HCT116 (cell line): ENCODE measurements around the gene SESN1. TPM values are rescaled to one million over a fixed set of nuclear protein-coding genes. Genes with fewer than 3 reads are reported as not detected.

ENCODE experiments used
- ATAC-seq: fragments of 200-7000 bp; cut with Tn5 transposase; 2 replicates; pipeline ENCODE4 v1.9.1; 2020; ENCODE audit warnings: mild to moderate bottlenecking, moderate library complexity
- BruUV-seq: library from RNA; stranded (reverse); fragments of 400-500 nt; replicated peaks from 2 replicates; lab custom pipeline; 2021; lab: Mats Ljungman, UMichigan
- CTCF ChIA-PET: fragments of 300-600 bp; sonication (Branson Sonifier 250); formaldehyde crosslinking; loops from one replicate; lab custom pipeline; 2021; ENCODE audit warnings: antibody characterized with exemption; lab: Charles Lee
- POLR2A ChIA-PET: fragments of 300-600, 350-600 bp; sonication (Branson Sonifier 250); formaldehyde crosslinking; loops from one replicate; lab custom pipeline; 2021; ENCODE audit warnings: antibody characterized with exemption; lab: Charles Lee
- RAD21 ChIA-PET, 2 experiments: fragments of 300-600 bp; sonication (Branson Sonifier 250); formaldehyde crosslinking; loops; one replicate each; lab custom pipeline; 2023; ENCODE audit warnings: low total read pairs in 2 of 2; ENCODE audit not compliant: uncharacterized antibody in 2 of 2, unreplicated experiment in 2 of 2, low non-redundant PET in 1 of 2; lab: Charles Lee
- DNase-seq: peaks from one replicate; pipeline ENCODE4 v3.0.0-alpha.2; 2010; ENCODE audit warnings: low read depth, low spot score
- H2AFZ ChIP-seq: fragments of 200-600 bp; shearing (Covaris generic), sonication (generic); 2 replicates; pipeline ENCODE4 v1.6.1; 2017; ENCODE audit warnings: low read depth, mixed run types, mixed read lengths, antibody characterized with exemption, low read length; ENCODE audit not compliant: poor library complexity, severe bottlenecking
- H3K27ac ChIP-seq: 2 replicates; pipeline ENCODE4 v1.5.1; 2012; ENCODE audit warnings: low read depth, low read length
- H3K27me3 ChIP-seq: fragments of 200-600 bp; sonication (generic); 2 replicates; pipeline ENCODE4 v1.6.1; 2016; ENCODE audit warnings: mixed run types, low read length, mixed read lengths; ENCODE audit not compliant: insufficient read depth
- H3K36me3 ChIP-seq, 2 experiments: fragments of 200-500 bp in 1 of 2; fragments of 200-600 bp in 1 of 2; sonication (Bioruptor generic) in 1 of 2; sonication (generic) in 1 of 2; 2 replicates each; pipeline versions ENCODE4 v1.5.1 to v1.6.1; 2014 to 2016; ENCODE audit warnings: low read length in 2 of 2, inconsistent platforms in 1 of 2, mixed read lengths in 1 of 2, mixed run types in 1 of 2; ENCODE audit not compliant: insufficient read depth in 2 of 2, control insufficient read depth in 1 of 2
- H3K4me1 ChIP-seq, 2 experiments: fragments of 200-600 bp in 1 of 2; sonication (generic) in 1 of 2; 2 replicates each; pipeline versions ENCODE4 v1.5.1 to v1.6.1; 2012 to 2017; ENCODE audit warnings: low read length in 2 of 2, inconsistent platforms in 1 of 2, mild to moderate bottlenecking in 1 of 2, mixed read lengths in 1 of 2, mixed run types in 1 of 2, moderate library complexity in 1 of 2; ENCODE audit not compliant: insufficient read depth in 2 of 2, control insufficient read depth in 1 of 2
- H3K4me2 ChIP-seq: fragments of 200-600 bp; sonication (generic); 2 replicates; pipeline ENCODE4 v1.6.1; 2017; ENCODE audit warnings: mixed run types, low read length, mixed read lengths
- H3K4me3 ChIP-seq, 2 experiments: fragments of 200-600 bp in 1 of 2; sonication (generic) in 1 of 2; replicated peaks in 1 of 2; 2 replicates each; pipeline ENCODE4 v1.5.1; 2011 to 2016; ENCODE audit warnings: low read length in 2 of 2, control low read depth in 1 of 2, low read depth in 1 of 2, mild to moderate bottlenecking in 1 of 2, mixed read lengths in 1 of 2, mixed run types in 1 of 2
- H3K79me2 ChIP-seq: fragments of 200-600 bp; sonication (generic); 2 replicates; pipeline ENCODE4 v1.6.1; 2017; ENCODE audit warnings: mild to moderate bottlenecking, mixed run types, low read length, moderate library complexity, mixed read lengths; ENCODE audit not compliant: insufficient read depth
- H3K9ac ChIP-seq: fragments of 200-600 bp; sonication (generic); 2 replicates; pipeline ENCODE4 v1.6.1; 2016; ENCODE audit warnings: low read length, mixed read lengths
- H3K9me2 ChIP-seq: fragments of 200-600 bp; sonication (generic), shearing (Covaris generic); 2 replicates; pipeline ENCODE4 v1.6.1; 2017; ENCODE audit warnings: mixed run types, mild to moderate bottlenecking, moderate library complexity; ENCODE audit not compliant: insufficient read depth
- H3K9me3 ChIP-seq, 2 experiments: fragments of 200-500 bp in 1 of 2; fragments of 200-600 bp in 1 of 2; sonication (Bioruptor generic) in 1 of 2; sonication (generic) in 1 of 2; 2 replicates each; pipeline ENCODE4 v1.6.1; 2014 to 2017; ENCODE audit warnings: low read length in 2 of 2, mixed read lengths in 2 of 2, inconsistent platforms in 1 of 2, low read depth in 1 of 2, mild to moderate bottlenecking in 1 of 2, mixed run types in 1 of 2, moderate library complexity in 1 of 2; ENCODE audit not compliant: control insufficient read depth in 1 of 2, insufficient read depth in 1 of 2
- H4K20me1 ChIP-seq: fragments of 200-600 bp; sonication (generic), shearing (Covaris generic); 2 replicates; pipeline ENCODE4 v1.6.1; 2017; ENCODE audit warnings: mixed run types, mild to moderate bottlenecking, moderate library complexity; ENCODE audit not compliant: insufficient read depth
- EGR1 ChIP-seq: IDR thresholded peaks from 2 replicates; pipeline ENCODE4 v1.6.1; 2012; ENCODE audit warnings: low read depth
- ELF1 ChIP-seq: IDR thresholded peaks from 2 replicates; pipeline ENCODE4 v1.6.1; 2012; ENCODE audit warnings: low read depth, borderline replicate concordance
- FOSL1 ChIP-seq: IDR thresholded peaks from 2 replicates; pipeline ENCODE4 v1.6.1; 2012; ENCODE audit warnings: low read depth
- RAD21 ChIP-seq: IDR thresholded peaks from 2 replicates; pipeline ENCODE4 v1.6.1; 2012; ENCODE audit warnings: low read depth, mild to moderate bottlenecking
- TCF7L2 ChIP-seq: IDR thresholded peaks from 2 replicates; pipeline ENCODE4 v1.7.0; 2011; ENCODE audit warnings: borderline replicate concordance, inconsistent platforms; ENCODE audit not compliant: insufficient read depth, insufficient read length; ENCODE audit errors: extremely low read depth
- YY1 ChIP-seq: IDR thresholded peaks from 2 replicates; pipeline ENCODE4 v1.6.1; 2011; ENCODE audit warnings: low read length, low read depth, moderate library complexity, mild to moderate bottlenecking; ENCODE audit not compliant: insufficient replicate concordance; ENCODE audit errors: extremely low read depth
- intact Hi-C: fragments of 100-400 bp; cut with micrococcal nuclease; formaldehyde crosslinking; loops from 2 replicates; pipeline ENCODE4 v1.10.0; 2022
- total RNA-seq: library from RNA; stranded (reverse); gene quantifications from one replicate; pipeline ENCODE4 v1.2.1, GENCODE V29; 2021; ENCODE audit not compliant: unreplicated experiment
- TF ChIP-seq, protein P1 (sequence below): IDR thresholded peaks from 2 replicates; pipeline ENCODE4 v1.6.1; 2011; ENCODE audit warnings: mild to moderate bottlenecking, low read length, moderate library complexity; ENCODE audit not compliant: insufficient replicate concordance; ENCODE audit errors: extremely low read depth
- TF ChIP-seq, protein P2 (sequence below): IDR thresholded peaks from 2 replicates; pipeline ENCODE4 v1.6.1; 2012

SESN1 gene
- total RNA-seq, 1 experiment from 2014 or later: 9.3 TPM

DNA sequence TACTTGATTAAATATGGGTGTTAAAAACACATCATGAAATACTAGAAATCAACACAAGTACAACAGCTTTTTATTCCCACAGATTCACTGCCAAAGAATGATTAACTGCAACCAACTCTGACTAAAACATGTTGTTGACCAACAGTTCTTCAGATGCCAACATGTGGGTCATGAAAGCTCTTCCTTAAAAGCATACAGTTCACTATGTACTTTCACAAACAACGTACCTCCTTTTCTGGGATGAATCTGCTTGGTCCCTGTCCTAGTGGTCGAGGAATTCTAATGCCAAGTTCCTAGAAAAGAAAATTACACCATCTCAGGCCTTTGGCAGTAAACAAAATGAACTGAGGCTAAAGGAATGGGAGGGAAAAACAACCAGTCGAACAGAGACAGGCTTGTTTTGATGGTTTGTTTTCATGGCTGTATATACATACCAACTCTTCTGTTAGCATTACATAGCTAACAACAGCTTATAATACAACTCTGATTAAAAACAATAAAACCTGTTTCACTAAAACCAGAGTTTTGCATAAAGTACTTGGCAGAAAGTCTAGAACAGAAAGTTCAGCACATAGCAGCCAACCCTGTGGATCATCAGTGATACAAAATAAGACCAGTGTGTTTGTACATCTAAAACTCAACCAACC is 92.5 kb downstream of the SESN1 start:
- H3K27me3 ChIP-seq: no peaks in the 10 kb centered on the region
- ChIA-PET CTCF (no interaction called here), RAD21 (no interaction called here), POLR2A (no interaction called here)
- no peaks in the 10 kb centered on the region for H3K9me2 ChIP-seq
- no peaks in the 10 kb centered on the region for H3K79me2 ChIP-seq
- H3K27ac ChIP-seq: no peak overlapping the region
- ATAC-seq: no peak
- H3K9me3 ChIP-seq: no peaks in the 10 kb centered on the region
- H4K20me1 ChIP-seq: no peaks in the 10 kb centered on the region
- H2AFZ ChIP-seq: no peak overlapping the region
- H3K36me3 ChIP-seq: no peaks in the 10 kb centered on the region; a peak in 2 of 4 replicates
- H3K4me3 ChIP-seq: no peak overlapping the region
- intact Hi-C loops: no loop called here
- H3K4me2 ChIP-seq: no peak overlapping the region
- no peak for DNase-seq
- no peak for TF ChIP-seq YY1
- no peak for TF ChIP-seq TCF7L2
- TF ChIP-seq ELF1: no peak
- TF ChIP-seq RAD21: no peak
- no peak for TF ChIP-seq FOSL1
- TF ChIP-seq EGR1: no peak
- TF ChIP-seq, protein P1, sequence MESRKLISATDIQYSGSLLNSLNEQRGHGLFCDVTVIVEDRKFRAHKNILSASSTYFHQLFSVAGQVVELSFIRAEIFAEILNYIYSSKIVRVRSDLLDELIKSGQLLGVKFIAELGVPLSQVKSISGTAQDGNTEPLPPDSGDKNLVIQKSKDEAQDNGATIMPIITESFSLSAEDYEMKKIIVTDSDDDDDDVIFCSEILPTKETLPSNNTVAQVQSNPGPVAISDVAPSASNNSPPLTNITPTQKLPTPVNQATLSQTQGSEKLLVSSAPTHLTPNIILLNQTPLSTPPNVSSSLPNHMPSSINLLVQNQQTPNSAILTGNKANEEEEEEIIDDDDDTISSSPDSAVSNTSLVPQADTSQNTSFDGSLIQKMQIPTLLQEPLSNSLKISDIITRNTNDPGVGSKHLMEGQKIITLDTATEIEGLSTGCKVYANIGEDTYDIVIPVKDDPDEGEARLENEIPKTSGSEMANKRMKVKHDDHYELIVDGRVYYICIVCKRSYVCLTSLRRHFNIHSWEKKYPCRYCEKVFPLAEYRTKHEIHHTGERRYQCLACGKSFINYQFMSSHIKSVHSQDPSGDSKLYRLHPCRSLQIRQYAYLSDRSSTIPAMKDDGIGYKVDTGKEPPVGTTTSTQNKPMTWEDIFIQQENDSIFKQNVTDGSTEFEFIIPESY: no peak
- TF ChIP-seq, protein P2, sequence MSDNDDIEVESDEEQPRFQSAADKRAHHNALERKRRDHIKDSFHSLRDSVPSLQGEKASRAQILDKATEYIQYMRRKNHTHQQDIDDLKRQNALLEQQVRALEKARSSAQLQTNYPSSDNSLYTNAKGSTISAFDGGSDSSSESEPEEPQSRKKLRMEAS: no peak
- no peak overlapping the region for H3K9ac ChIP-seq
- no TSS peak for BruUV-seq
- H3K4me1 ChIP-seq: no peaks in the 10 kb centered on the region
